Muscle layer of colon (tissue), 2 donors: Measurements from ENCODE around the gene GTF2F2.

Experiments used
- H3K27ac ChIP-seq: one replicate; pipeline ENCODE4 v1.7.0; 2013; ENCODE audit warnings: low read depth, mild to moderate bottlenecking, low read length, moderate library complexity
- H3K27me3 ChIP-seq, 2 donors: one replicate each; pipeline ENCODE4 v1.7.0; 2013; ENCODE audit warnings: low read length in 2 of 2, mild to moderate bottlenecking in 2 of 2; ENCODE audit not compliant: insufficient read depth in 2 of 2, control insufficient read depth in 1 of 2
- H3K36me3 ChIP-seq: one replicate; pipeline ENCODE4 v1.7.0; 2013; ENCODE audit warnings: mild to moderate bottlenecking, low read length; ENCODE audit not compliant: insufficient read depth
- H3K4me1 ChIP-seq: one replicate; pipeline ENCODE4 v1.7.0; 2013; ENCODE audit warnings: mild to moderate bottlenecking, low read length; ENCODE audit not compliant: insufficient read depth
- H3K4me3 ChIP-seq, 2 donors: one replicate each; pipeline ENCODE4 v1.7.0; 2013; ENCODE audit warnings: low read length in 2 of 2, low read depth in 1 of 2, mild to moderate bottlenecking in 1 of 2, moderate library complexity in 1 of 2
- H3K9ac ChIP-seq: one replicate; pipeline ENCODE4 v1.7.0; 2013; ENCODE audit warnings: low read length
- H3K9me3 ChIP-seq: one replicate; pipeline ENCODE4 v1.7.0; 2013; ENCODE audit warnings: mild to moderate bottlenecking, low read length
- donor health status: abdominal sarcoma.
- donor health status: Adenocarcinoma of cecum.

The GTF2F2 gene

DNA sequence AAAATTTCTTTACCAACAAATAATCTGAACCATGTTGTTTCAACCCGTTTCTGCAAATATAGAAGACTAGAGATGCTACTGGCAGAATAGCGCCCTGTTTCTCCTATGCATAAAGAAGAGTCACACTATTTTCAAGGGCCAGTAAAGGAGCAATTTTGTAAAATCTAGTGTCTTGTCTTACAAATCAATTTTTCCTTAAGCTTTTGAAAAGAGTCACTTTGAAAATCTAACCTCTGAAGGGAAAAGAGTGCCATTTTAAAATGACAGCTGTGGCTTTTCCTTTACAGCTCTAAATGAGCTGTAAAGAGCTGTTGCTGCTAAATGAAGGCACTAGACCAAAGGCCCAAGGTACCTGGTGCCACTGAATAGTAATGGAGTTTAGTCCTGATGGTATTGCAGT lies 16.9 kb upstream of the GTF2F2 start:
- no peak overlapping the region for H3K27ac ChIP-seq
- H3K9me3 ChIP-seq: no peaks in the 10 kb centered on the region
- H3K27me3 ChIP-seq: no peaks in the 10 kb centered on the region
- H3K9ac ChIP-seq: no peak overlapping the region
- H3K4me3 ChIP-seq: no peak overlapping the region
- no peaks in the 10 kb centered on the region for H3K36me3 ChIP-seq
- no peaks in the 10 kb centered on the region for H3K4me1 ChIP-seq

DNA sequence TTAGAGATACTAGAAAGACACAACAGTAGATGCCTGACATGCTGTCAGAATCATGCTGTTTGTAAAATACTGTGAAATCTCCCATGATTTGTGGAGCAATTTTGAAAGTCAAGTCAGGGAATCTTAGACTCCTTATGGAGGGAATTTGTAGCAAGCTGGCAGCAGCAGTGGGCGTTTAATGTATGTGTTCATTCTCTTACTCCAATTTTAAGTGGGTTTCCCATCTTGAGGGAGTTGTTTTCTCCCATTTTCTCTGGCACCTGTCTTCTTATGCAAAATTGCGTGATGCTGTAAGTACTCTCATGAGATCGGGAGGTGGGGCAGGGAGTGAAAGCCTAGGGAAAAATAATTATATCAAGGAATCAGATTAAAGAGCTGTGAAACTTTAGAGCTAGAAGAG lies 16.0 kb upstream of the GTF2F2 start:
- Histone ChIP-seq H3K27me3 (no peaks in the 10 kb centered on the region), H3K36me3 (no peaks in the 10 kb centered on the region), H3K27ac (no peak overlapping the region), H3K9ac (no peak overlapping the region), H3K4me1 (no peaks in the 10 kb centered on the region), H3K4me3 (no peak overlapping the region), H3K9me3 (no peaks in the 10 kb centered on the region)

DNA sequence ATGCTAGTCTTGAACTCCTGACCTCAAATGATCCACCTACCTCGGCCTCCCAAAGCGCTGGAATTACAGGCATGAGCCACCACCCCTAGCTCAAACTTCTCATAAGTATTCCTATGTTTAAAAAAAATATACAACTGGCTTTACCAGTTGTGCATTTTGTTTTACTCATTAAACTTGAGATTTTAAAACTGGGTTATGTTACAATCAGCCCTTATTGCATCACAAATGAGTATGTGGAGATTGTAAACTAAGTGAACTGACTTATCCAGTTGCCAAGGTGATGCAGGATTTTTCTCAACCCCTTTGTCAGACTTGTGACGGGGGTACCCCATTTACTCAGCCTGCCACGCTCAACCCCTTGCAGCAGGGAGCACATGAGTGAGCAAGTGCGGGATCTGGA lies 14.4 kb upstream of the GTF2F2 start:
- Histone ChIP-seq H3K9ac (no peak overlapping the region), H3K36me3 (no peaks in the 10 kb centered on the region), H3K4me3 (no peak overlapping the region), H3K9me3 (no peaks in the 10 kb centered on the region), H3K27ac (no peak overlapping the region), H3K27me3 (no peaks in the 10 kb centered on the region), H3K4me1 (no peaks in the 10 kb centered on the region)

DNA sequence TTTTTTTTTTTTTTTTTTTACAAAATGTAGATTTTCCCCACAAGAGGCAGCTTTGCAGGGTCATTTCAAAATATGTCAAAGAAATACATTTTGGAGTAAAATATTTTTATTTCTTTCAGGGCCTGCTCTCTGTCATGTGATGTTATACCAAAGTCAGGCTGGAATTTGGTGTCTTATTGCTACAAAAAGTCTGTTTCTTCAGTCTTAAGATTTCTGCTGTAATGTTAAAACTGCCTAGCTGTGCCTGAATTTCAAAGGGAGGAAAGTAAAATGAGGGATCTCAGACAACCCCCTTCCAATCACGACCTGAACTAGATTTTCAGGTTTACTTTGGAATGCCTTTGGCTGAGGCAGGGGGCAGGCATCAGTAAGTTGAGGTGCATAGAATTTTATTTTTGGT lies 12.8 kb upstream of the GTF2F2 start:
- Histone ChIP-seq H3K27me3 (no peaks in the 10 kb centered on the region), H3K4me1 (no peaks in the 10 kb centered on the region), H3K4me3 (no peak overlapping the region), H3K27ac (no peak overlapping the region), H3K9me3 (no peaks in the 10 kb centered on the region), H3K36me3 (no peaks in the 10 kb centered on the region), H3K9ac (no peak overlapping the region)

DNA sequence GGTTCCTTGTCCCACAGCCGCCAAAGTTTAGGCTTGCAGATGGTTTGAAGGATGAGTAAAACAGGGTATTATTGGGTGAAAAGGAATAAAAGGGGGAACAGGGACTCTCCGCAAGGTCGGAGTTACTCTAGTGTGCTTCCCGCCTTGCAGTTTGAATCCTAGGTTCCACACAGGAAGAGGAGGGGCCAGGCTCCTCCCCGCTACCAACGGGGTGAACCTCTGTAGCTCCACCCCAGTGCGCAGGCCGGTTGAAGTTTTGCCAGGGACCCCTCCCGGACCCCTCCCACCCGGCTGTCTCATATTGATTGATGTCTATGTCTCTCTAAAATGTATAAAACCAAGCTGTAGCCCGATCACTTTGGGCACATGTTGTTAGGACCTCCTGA lies 11.6 kb upstream of the GTF2F2 start:
- Histone ChIP-seq H3K4me1 (no peaks in the 10 kb centered on the region), H3K4me3 (no peak overlapping the region), H3K9me3 (no peaks in the 10 kb centered on the region), H3K36me3 (no peaks in the 10 kb centered on the region), H3K27me3 (no peaks in the 10 kb centered on the region), H3K27ac (no peak overlapping the region), H3K9ac (no peak overlapping the region)

DNA sequence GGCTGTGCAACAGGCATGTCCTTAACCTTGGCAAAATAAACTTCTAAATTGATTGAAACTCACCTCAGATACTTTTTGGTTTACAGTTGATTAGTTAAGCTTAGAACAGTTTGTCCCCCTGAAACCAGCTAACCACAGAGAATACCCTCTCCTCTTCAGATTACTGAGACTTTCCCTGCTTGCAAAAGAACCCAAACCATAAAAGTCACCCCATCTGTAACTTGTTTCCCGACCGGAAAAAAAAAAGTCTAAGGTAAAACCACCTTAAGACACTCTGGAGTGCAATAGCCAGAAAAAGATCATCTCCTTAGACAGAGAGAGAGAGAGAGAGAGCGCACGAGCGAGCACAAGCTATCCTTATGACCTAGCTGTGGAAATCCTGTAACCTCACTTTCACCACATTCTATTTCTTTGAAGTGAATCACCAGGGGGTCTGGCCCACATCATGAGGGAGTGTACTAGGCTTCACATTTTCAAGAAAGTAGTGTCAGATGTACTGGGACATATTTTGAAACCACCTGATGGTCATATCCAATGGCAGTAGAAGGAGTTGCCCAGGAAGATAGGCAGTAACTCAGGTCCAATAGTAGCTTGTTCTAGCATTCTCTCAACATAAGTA lies 11.1 kb upstream of the GTF2F2 start:
- H3K27me3 ChIP-seq: no peaks in the 10 kb centered on the region

DNA sequence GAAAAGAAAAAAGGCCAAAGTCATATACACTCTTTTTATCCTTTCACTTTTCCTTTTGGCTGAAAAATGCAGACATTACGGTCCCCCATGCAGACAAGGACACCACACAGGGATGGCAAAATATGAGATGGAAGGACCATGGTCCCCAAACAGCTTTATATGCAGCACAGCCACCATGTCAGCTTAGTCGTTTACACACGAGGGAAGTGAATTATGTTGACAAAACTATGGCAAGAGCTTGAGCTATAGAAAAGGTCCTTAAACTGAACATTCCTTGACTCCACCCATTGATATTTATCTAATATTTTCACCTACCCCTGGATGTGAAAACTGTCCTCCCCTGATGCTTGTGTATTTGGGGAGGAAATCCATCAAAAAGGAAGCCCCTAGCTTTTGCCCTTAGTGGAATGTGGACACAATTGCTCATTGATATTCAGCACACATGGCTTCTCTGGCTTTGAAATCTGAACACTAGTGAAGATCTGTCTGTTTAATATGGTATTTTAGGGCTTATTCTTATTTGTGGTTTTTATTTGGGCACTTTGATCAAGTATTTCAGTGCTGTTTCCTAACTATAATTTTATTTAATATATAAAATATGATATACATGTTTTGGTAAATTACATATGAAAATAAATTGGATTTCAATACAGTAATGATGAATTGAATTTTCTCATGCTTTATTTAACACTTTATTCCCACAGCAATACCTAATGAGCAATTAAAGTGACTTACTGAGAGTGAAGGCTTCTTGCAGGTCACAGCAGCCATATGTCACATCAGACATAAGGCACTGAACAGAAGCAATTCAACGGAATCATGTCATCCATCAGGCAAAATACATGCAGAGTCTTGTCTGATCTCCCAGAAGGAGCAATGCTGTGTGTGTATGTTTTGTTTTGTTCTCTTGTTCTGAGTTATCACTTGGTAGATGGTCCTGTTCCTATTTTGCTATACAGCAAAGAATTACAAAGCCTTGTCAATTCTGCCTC lies 6.8 kb upstream of the GTF2F2 start:
- Histone ChIP-seq H3K36me3 (no peaks in the 10 kb centered on the region), H3K4me1 (no peaks in the 10 kb centered on the region), H3K4me3 (no peak overlapping the region), H3K27ac (no peak overlapping the region), H3K9ac (no peak overlapping the region), H3K27me3 (no peaks in the 10 kb centered on the region), H3K9me3 (no peaks in the 10 kb centered on the region)

More for the DNA sequence above, 11.1 kb upstream of the GTF2F2 start:
- no peaks in the 10 kb centered on the region for H3K9me3 ChIP-seq
- H3K27ac ChIP-seq: no peak overlapping the region
- H3K36me3 ChIP-seq: no peaks in the 10 kb centered on the region
- no peak overlapping the region for H3K4me3 ChIP-seq
- no peak overlapping the region for H3K9ac ChIP-seq
- H3K4me1 ChIP-seq: no peaks in the 10 kb centered on the region

DNA sequence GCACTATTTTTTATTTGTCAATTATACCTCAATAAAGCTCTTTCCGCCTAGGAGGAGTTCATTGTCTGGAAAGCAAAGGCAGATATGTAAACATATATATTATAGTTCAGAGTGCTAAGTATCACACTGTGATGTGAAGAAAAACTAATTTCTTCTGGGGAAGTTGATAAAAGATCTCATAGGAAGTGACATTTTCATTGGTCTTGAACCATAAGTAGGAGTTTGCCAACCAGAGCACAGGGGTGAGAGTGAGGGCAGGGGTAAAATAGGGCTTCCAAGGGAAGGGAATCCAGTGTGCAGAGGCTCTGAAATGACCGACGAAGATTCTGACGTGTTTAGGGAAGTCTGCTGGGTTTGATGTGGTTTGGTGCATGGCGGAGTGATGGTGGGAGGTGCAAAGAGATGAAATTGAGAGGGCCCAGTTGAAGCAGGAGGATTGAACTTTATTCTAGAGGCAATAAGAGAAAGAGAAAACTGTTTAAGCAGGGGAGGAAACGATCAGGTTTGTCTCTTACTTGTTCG lies 780 bp upstream of the GTF2F2 start:
- Histone ChIP-seq H3K9me3 (no peaks in the 10 kb centered on the region), H3K9ac (peak overlapping the region; percentile 78), H3K36me3 (no peaks in the 10 kb centered on the region), H3K4me1 (peaks cover 13% of the 10 kb centered on the region), H3K27ac (peak overlapping the region; percentile 89), H3K4me3 (peak overlapping the region; percentile 53 to 69), H3K27me3 (no peaks in the 10 kb centered on the region)

DNA sequence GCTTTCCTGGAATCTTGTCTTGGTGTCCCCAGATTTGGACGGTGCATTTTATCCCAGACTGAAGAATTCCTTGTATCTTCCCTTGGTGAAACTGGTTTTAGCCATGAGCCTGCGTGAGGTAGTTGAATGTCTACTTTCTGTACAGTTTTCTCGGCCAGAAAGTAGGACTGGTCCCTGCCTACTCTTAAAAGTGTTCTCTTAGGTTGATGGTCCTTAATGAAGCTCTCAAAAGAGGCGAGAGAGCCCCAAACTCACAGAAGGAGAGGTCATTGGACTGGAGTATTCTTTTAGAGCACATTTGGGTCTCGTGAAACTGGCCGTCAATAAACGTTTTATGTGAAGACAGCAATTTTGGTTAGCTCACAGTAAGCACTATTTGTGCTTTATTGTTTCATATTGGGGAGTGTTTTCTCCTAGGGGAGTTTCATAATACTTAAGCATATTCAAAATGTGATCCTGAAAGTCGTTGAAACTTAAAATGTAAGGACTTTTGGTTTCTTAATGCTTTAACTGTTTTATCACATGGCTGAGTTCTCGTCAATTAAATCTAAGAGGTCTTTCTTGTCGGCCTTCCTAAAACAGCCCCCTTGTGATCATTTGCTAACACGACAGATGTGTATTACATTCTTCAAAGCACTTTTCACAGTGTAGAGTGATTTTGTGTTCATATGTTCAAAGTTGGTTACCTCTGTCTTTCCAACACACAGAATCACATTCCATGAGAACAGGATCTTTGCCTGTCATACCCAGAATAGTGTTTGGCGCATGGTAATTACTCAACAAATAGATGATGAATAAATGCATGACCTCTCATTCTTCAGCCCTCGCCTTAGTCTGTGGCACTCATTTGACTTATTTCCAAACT lies 889 bp downstream of the GTF2F2 start:
- H3K27ac ChIP-seq: peak overlapping the region; percentile 89

DNA sequence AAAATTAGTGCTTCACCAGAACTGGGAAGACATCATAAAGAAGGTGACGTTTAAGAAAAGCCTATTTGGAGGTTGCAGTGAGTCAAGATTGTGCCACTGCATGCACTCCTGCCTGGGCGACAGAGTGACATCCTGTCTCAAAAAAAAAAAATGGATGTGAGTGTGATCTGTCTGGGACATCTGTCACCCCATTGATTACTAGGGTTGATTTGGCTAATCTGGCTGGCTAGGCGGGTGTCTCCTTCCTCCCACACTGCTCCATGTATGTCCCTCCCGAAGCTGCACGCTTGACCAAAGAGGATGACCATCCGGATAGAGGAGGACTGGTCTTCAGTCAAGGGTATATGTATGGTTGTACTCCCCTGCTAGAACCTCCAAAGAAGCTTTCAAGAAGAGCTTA lies 2.6 kb downstream of the GTF2F2 start:
- Histone ChIP-seq H3K9ac (no peak overlapping the region), H3K27ac (no peak overlapping the region), H3K4me1 (peaks cover 13% of the 10 kb centered on the region), H3K27me3 (no peaks in the 10 kb centered on the region), H3K9me3 (no peaks in the 10 kb centered on the region), H3K36me3 (no peaks in the 10 kb centered on the region), H3K4me3 (no peak overlapping the region)

More for the DNA sequence above, 889 bp downstream of the GTF2F2 start:
- Histone ChIP-seq H3K4me3 (peak overlapping the region; percentile 53 to 69), H3K4me1 (peaks cover 13% of the 10 kb centered on the region), H3K9ac (peak overlapping the region; percentile 78), H3K36me3 (no peaks in the 10 kb centered on the region), H3K9me3 (no peaks in the 10 kb centered on the region), H3K27me3 (no peaks in the 10 kb centered on the region)
